NOMO-1 (cell line): ENCODE results near the gene POTEI.
"Not testable (repeated sequence)": the region's sequence is repeated elsewhere in the genome, so short reads cannot be mapped to it uniquely, and the experiment has no call there.

Experiments
- DNase-seq, 2 experiments: peaks; one replicate each; lab custom pipeline; 2025; ENCODE audit not compliant: unreplicated experiment in 2 of 2; lab: John Stamatoyannopoulos, UW

Gene POTEI

DNA sequence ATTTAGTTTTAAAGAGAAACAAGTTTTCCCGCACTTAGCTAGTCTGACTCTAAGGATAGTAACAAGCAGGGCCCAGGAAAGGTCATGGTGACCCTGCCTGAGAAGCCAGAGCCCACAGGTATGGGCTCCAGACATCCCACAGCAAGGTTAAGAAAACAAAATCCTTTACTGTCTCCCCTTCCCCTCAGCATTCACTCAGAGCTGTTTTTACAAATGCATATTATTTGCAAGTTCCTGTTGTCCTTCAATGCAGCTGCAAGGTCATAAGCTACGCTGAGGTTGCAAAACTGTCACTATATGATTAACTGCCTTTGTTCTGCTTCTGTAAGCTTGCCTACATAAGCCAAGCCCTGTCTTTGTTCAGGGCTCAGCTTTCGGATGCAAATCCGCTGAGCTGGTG lies 18.1 kb downstream of the POTEI start:
- not testable (repeated sequence) for DNase-seq

DNA sequence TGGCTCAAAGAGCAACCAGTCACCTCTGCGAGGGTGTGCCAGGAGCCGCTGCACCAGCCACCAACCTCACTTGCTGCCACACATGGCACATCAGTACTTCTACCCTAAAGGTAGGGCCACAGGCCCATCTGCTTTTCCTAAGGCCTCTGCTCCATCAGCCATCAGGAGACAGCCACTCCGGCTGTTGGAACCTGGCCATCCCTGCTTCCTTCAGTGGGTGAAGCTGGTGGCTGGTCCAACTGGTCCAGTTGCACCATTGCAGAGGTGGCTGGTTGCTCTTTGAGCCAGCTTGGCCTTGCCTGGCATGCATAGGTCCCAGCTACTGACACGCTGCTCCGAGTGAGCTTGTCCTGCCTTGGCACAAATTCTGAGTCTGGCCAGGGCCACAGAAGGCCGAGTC lies 53.7 kb downstream of the POTEI start:
- not testable (repeated sequence) for DNase-seq

DNA sequence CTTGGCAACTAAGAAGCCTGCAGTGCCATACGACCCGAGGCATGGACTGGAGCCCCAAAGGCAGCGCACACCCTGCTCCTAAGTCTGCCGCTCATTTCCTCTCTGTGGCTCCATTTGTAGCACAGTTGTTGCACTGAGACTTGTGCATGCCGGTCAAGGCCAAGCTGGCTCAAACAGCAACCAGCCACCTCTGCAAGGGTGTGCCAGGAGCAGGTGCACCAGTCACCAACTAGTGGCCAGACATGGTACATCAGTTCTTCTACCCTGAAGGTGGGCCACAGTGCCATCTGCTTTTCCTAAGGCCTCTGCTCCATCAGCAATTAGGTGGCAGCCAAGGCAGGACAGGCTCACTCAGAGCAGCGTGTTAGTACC lies 54.4 kb downstream of the POTEI start:
- not testable (repeated sequence) for DNase-seq

GRCh38 chr2:130453955-130454711 lies 55.0 kb downstream of the POTEI start:
- not testable (repeated sequence) for DNase-seq

GRCh38 chr2:130452897-130453296 lies 56.2 kb downstream of the POTEI start:
- DNase-seq, result not testable (repeated sequence)

- DNase-seq, result not testable (repeated sequence)
These were observed 57.3 kb downstream of the POTEI start for GRCh38 chr2:130451823-130452222.

DNA sequence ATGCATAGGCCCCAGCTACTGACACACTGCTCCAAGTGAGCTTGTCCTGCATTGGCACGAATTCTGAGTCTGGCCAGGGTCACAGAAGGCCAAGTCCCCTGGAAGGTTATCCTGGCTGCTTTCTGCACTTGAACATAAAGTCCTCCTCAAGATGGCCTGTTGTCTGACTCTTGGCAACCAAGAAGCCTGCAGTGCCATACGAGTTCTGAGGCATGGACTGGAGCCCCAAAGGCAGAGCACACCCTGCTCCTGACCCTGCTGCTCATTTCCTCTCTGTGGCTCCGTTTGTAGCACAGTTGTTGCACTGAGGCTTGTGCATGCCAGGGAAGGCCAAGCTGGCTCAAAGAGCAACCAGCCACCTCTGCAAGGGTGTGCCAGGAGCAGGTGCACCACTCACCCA lies 57.9 kb downstream of the POTEI start:
- not testable (repeated sequence) for DNase-seq

DNA sequence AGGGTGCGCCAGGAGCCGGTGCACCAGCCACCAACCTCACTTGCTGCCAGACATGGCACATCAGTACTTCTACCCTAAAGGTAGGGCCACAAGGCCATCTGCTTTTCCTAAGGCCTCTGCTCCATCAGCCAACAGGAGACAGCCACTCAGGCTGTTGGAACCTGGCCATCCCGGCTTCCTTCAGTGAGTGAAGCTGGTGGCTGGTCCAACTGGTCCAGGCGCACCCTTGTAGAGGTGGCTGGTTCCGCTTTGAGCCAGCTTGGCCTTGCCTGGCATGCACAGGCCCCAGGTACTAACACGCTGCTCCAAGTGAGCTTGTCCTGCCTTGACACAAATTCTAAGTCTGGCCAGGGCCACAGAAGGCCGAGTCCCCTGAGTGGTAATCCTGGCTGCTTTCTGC lies 58.8 kb downstream of the POTEI start:
- not testable (repeated sequence) for DNase-seq

- DNase-seq, result not testable (repeated sequence)
These were observed 81.5 kb downstream of the POTEI start for GRCh38 chr2:130427631-130428030.

DNA sequence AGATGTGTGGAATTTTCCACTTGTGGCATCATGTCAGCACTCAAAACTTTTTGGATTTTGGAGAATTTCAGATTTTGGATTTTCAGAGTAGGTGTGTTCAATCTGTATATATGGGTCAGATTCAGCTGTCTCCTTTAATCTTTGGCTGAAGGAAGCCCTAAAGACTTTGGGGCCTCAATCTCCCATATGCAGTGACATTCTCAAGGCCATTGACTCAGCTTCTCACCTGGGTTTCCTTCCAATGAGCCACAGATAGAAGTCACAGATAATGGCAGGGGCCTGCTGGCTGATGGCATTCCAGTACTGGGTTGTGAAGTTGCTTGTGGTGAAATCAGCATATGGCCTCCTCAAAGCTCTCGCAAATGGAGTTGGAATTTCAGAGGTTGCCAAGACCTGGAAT lies 90.3 kb downstream of the POTEI start:
- DNase-seq, result not testable (repeated sequence)

- DNase-seq, result not testable (repeated sequence)
These were observed 92.4 kb downstream of the POTEI start for GRCh38 chr2:130416693-130417092.
